HG03045 (cell line): Measurements from ENCODE around the gene TNFRSF13B.
"Not testable (repeated sequence)": the region's sequence is repeated elsewhere in the genome, so short reads cannot be mapped to it uniquely, and the experiment has no call there.

Experiments used
- ATAC-seq: cut with Tn5 transposase; IDR thresholded peaks from one replicate; pipeline ENCODE4 v1.9.1; 2021; ENCODE audit warnings: mild to moderate bottlenecking, moderate library complexity; ENCODE audit not compliant: unreplicated experiment

Gene TNFRSF13B

DNA sequence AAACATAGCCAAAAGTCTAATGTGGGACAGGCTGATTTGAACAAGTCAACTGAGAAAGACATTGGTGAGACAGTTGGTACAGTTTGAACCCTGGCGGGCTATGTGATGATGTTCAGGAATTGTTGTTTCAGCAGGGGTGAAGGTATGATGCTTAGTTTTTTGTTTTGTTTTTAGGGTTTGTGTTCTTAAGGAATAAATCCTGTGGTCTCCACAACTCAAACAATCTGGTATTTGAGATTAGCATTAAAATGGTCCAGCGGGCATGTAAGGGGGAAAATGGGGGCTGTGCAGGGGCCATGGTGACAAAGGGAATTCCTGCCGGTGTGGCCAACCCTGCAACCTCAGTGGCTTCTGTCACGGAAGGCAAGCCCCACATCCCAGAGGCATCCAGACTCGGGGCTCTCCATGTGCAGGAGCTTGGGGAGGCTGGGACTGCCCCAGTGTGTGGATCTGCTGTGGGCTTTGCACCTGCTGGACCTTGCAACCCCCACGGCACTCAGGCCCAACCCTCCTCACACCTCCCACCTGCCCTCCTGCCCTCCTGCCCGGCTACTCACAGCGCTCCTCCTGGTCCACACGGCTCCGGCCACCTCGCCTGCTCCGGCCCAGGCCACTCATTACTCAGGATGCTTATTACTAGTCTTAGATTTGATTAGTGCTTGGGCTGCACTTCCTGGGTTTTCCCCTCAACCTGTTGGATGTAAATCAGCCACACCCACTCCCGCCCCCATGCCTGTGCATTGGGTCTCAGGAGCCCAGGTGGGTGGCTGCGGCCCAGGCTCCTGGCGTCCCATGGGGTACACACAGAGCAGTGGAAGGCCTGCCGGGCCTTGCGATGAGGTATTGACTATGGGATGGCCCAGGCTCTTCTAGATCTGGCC lies at the start of gene TNFRSF13B:
Gene TNFRSF13B, minus strand, starts transcription at position 661 of the 881 bp plus-strand sequence. Its CDS starts 43 bp downstream, at position 618.
- peak; percentile 37 for ATAC-seq

DNA sequence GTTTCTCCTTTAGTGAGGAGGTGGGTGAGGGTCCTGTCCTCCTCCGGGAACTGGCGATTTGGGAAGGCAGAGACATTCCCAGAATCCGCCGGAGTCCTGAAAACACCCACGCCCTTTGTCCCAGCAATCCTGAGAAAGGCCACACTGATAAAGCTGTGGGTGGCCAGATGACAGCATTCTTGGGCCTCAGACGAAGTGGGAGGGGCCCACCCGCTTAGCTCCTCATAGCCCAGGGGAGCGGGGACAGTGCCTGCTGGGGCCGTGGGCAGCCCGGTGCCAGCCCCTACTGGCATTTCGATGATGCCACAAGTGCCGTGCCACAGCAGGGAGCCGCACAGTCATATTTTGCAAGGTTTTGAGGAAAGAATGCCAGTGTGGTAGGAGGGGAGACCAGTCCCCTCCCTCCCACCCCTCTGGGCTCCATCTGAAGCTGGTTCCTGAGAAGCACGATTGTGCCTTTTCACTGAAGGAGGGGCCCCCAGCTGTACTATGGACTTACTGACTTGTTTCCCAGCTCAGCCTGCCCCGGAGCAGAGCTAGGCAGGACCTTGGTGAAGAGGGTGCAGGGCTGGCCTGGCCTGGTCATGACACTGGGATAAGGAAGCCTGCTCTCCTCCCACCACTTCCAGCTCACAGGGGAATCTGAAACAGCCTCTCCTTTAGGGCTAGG lies 49.4 kb upstream of the TNFRSF13B start:
- ATAC-seq = no peak

DNA sequence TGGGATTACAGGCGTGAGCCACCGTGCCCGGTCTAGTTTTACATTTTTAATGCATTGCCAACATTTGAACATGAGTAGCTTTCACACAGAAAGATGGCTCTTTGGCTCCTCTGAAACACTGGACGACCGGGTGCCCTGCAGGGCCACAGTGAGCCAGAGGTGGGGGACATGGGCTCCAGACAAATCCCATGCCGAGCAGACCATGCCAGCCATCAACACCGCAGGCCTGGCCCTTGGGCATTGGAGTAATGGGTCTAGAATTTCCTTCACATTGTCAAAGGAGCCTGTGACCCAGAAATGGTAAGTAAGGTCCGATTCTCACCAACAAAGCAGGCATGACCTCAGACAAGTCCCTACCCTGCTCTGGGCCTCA lies 48.9 kb upstream of the TNFRSF13B start:
- no peak for ATAC-seq

DNA sequence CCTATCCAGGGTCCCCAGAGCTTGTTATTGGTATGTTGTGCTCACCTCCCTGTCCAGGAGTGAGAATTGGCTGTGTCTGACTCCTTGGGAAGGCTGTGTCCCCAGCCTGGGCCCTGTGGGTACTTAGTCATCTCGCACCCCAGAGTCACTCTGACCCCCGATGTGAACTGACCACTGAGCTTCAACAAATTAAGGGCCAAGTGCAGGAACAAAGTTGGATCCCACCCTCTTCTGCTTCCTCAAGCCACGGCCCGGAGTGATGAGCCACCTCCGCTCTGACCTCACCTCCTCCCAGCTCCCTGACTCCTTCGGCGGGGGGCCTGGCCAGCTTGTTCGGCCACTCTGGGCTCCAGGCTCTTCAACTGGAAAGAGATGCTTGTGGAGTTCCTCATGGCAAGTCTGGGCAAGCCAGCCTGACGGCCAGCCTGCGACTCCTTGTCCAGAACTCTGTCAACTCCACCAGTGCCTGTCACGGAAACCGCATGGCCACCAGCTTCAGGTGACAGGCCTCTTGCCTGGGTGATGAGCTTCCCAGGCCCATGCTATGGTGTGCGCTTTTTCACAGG lies 48.1 kb upstream of the TNFRSF13B start:
- ATAC-seq = no peak

DNA sequence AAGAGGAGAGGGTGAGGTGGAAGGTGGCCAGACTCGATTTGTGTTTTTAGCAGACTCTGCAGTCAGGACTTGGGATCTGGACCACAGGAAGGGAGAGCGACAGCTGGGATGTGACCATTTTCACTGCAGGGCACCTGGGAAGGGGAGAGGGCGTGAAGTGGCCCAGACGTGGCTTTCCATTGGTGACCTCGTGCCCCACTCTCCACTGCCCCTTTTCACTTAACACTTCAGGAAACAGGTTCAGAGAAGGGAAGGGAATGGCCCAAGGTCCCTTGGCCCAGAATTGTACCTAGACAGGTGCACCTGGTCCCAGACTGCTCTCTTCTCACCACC lies 47.5 kb upstream of the TNFRSF13B start:
- ATAC-seq = no peak

DNA sequence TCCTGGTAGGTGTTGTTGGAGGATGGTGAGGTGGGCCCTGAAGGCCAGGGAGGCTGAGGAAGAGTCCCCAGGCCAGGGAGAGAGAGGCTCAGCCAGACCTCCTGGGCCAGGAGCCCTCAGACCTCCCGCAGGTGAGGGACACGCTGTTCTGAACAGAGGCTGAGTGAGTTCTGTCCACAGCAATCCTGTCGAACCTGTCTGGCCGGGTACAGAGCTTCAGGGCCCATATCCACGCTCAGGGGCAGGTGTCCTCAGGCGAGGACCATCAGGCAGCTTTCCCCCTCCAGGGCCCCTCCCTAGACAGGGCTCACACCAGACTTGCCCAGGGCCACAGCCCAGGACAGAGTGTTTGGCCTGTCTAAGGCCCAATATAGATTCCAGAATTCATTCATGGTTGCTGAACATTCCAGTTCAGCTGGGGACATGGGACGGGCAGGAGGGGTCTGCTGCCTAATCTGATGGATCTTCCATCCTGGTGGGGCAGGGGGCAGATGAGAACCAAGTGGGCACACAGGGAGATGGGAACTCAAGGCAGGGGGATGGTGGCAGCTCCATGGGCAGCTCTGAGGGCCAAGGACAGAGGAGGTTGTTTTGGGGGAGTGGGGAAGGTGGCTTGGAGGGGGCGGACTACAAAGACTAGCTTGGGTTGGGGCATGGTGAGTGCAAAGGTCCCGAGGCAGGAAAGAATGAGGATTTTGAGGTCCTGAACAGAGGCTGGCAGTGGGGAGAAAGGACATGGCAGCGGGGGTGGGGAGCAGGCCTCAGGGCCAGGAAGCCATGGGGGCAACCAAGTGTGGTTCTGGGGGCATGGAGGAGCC lies 46.9 kb upstream of the TNFRSF13B start:
- ATAC-seq = no peak

DNA sequence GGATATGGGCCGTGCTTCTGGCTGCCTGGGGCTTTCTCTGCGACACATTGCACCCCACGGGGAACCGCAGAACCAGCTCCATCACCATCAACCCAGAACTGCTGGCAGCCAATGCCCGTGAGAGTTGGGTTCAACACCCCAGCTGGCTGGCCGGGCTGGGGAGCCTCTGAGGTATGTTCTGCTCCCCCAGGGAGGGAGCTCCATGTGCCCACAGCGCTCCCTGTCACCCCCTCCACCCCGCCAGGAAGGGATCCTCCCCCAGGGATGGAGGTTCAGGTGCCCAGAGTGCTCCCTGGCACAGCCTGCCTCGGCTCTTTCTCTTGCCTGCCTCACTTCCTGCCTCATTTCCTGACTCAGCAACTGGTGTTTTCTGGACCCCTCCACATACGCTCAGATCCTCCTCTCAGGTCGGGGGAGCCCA lies 46.1 kb upstream of the TNFRSF13B start:
- no peak for ATAC-seq

DNA sequence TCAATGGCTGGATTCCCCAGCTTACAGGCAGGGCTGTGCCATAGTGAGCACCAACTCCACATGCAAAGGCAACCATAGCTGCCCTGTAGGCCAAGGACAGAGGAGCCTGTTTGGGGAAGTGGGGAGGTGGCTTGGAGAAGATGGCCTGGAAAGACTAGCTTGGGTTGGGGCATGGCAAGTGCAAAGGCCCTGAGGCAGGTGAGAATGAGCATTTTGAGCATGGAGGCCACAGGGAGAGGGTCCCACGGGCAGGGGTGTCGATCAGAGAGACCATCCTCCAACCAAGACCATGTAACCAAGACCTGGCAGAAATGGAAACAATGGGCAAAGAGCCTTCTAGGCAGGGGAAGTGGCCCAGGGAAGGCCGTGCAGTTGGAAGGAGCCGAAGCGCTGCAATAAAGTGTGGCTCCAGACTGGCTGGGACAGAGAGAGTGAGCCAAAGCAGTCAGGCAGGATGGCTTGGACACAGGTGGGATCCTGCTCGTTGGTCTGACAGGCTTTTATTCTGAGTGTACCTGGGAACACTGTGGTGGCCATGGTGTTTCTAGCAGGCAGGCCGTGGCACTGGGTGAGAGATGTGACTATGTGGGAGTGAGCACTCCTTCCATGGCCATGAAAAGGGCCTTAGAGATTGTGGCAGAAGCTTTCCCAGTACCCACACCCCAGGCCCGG lies 45.6 kb upstream of the TNFRSF13B start:
- ATAC-seq = no peak

DNA sequence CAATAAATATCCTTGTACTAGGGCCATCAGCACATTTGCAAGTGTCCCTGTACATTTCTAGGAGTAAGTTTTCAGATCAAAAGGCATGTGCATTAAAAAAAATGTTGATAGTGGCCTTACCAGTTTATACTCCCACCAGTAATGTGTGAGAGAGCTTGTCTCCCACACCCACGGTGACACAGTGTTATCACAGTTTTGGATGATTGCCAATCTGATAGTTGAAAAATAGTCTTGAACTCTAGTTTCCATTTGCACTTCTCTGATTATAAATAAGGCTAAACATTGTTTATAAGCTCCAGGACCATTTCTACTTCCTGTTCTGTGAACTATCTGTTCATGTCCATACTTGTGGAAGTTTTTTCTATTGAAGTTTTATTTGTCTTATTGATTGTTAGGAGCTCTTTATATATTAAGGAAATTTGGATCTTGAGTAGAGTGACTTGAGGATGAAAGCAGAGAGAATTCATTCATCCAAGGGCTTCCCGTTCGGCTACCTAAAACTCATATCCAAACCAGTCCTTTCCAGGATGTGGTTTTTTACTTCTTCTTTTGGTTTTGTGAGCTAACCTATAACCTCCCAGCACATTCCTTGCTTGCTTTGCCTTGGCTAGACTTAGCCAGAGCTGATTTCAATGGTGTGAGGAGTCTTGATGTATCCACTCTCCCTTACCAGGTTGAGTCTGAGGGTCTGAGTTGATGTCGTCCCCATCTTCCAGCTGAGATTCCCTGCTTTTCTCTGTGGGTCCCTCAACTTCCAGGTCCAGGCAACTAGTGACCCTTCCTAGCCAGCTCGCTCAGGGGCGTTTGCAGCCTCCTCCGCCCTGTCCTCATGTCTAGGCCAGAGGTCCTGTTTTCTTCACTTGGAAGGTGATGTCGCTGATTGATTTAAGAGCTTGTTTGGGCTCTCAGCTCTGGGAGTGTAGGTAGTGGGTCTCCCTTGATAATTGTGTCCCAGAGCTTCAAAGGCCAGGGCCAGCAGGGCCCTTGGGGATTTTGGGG lies 44.6 kb upstream of the TNFRSF13B start:
- ATAC-seq = not testable (repeated sequence)

DNA sequence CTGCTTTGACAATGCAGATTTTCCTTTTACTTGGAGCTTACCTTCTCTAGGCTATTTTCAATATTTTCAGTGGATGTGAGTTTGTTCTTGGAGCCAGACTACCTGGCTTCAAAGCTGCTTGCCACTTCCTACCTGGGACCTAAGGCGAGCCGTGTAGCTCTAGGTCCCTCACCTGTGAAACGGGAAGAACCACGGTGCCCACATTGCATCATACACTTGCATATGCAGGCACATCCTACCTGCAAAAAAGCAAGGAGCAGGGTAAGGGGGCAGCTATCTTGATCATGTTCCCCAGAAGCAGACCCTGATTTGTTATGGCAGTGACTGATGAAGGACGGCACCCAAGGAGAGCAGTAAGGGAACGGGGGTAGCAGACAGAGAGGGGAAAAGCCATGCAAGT lies 43.3 kb upstream of the TNFRSF13B start:
- ATAC-seq = no peak

DNA sequence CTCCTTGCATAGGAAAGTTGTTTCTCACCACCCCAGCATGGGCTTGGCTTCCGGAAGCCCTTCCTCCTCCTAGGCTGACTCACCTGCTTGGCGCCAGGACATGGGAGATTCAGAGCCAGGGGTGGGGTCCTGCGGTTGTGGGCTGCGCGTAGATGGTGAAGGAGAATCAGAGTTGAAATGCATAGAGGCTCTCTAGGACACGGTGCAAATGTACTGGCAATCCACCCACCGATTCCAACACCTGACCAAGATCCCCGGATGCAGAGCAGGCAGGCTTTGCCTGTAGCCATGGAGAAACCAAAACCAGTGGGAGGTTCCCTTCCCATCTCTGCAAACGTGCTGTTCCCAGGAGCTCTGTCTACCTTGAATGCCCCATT lies 42.8 kb upstream of the TNFRSF13B start:
- not testable (repeated sequence) for ATAC-seq

DNA sequence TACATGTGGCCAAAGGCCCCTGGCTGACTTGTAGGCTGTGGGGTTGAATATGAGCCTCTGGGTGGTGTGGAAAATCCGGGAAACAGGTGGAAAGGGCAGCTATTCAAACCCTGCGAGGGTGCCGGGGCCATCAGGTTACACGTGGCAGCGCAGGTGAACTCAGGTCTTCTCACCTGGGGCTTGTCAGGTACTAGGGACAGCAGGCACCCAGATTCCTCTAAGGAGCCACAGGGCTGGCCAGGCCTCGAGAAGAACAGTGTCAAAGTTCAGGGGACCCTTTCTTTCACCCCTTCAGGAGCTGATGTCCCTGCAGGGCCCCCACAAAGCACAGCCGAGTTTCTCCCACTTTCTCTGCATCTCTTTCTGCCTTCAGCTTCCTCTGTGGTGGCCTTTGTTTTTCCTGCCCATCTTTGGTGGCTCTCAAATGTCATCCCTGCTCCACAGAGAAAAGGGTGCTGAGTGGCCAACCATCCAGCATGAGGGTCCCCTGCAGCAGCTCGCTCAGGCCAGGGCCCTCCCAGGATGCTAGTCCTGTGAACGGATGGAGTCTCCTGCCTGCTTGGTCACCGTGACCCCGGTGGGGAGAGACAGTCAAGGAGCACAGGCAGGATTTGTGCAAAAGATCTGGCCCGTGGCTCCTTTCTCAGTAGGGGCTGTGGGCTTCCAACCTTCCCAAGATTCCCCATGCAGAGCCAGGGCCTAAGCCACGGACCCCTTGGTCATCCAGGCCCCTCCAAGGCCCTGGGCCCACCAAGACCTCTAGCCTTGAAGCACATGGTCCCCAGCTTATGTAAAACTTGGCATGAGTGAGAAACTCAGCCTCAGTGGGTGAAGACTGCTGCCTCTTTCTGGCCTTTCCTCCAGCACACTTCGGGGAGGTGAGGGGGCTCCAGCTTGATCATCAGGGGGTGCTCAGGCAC lies 42.2 kb upstream of the TNFRSF13B start:
- not testable (repeated sequence) for ATAC-seq

DNA sequence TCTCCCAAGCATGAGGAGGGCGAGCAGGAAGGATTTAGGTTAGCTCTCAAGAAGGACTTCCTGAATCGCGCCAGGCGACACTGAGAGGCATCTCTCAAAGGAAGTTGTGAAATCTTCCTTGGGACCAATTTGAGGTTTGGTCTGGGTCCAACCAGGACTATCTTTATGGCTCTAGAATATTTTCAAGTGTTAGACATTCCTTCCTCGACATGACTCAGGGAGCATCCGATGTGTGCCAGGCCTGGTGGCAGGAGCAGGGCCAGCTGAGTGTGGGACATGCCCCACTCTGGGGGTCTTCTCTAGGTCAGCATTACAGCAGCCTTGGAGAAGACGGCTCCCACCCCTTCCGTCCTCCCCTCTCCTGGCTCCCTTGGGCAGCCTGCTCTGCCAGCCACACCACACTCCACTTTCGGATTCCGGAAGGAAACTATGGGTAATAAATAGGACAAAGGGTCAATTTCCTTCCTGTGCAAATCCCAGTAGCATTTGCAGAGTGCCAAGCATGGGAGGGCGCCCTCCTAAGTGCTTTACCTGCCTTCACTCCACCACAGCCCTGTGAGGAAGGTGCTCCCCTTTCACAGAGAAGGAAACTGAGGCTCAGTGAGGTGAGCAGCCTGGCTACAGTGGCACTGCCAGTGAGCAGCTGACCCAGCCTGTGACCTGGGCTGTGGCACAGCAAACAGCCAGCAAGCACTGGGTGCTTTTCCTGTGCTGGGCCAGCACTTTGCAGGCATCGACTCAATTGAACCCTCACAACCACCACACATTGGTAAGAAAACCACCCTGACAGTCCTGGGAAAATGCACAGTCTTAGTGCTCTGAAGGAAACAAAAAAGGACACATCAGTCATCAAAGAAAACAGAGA lies 39.4 kb upstream of the TNFRSF13B start:
- ATAC-seq = not testable (repeated sequence)

DNA sequence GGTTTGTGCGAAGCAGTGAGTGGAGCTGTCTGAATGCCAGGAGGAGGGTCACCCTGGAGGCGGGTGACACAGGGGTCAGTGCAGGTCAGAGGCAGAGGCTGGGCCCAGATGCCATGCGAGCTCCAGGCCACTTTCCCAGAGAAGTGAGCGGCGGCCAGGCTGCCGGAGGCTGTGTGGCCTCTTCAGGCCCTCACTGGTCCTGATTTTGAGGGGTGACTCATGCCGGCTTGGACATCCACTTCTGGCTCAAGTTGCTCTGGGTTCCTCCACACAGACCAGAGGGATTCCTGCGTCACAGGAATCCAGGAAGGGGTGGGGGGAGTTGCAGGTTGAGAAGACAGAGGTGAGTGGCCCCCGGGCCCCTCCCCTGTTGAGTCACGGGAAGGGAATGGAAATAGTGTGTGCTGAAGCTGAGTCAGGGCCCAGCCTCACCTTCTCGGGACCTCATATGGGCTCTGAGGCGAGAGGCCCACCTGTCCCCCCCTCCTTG lies 38.7 kb upstream of the TNFRSF13B start:
- not testable (repeated sequence) for ATAC-seq

DNA sequence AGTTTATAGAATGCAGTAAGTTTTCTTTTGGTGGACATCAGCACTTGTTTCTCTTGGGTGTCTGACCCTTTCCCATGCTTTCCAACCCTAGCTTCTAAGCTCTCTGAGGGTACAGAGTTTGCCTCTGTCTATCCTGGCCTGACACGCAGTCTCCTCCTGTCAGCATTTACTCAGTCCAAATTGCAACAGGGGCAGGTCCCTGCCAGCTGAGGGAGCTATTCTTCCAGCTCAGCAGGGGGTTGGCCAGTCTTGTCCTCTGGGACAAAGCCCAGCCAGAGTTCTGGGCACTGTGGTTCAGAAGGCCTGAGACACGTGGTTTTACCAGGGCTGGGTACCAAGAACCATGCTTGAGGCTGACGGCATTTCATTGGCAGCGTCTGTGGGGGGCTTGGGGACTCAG lies 38.1 kb upstream of the TNFRSF13B start:
- ATAC-seq = not testable (repeated sequence)

DNA sequence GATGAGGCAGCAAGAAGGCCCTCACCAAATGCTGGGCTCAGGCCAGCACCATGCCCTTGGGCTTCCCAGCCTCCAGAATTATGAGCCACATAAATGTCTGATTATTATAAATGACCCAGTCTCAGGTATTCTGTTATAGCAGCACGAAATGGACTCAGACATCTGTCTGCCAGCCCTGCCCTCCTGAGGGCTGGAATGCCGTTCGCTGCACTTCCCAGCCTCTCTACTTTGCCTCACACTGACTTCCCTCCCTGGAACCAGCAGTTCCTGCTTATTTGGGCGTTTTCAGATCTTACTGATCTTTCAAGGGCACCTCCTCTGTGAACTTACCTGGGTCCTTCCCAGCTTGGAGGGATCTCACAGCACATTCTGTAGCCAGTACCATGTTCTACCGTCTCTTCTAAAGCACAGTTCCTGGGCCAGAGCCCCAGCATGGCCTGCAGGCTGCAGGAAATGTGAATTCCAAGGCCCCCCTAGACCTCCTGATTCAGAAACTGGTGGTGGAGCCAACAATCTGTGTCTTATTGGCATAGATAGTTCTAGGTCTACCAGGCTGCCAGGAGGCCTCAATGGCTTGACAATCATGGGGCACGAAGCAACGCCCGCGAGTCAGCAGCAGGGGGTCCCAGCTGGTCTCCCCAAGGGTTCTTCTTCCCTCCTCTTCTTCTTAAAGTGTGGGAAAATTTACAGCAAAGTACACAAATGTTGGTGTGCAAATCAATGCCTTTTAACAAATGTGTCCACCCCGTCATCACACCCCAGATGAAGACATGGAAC lies 36.9 kb upstream of the TNFRSF13B start:
- not testable (repeated sequence) for ATAC-seq
